Muscle of arm (tissue), 12 donors: Measurements from ENCODE around the gene NECTIN1. TPM values are rescaled to one million over a fixed set of nuclear protein-coding genes. Genes with fewer than 3 reads are reported as not detected.

Experiments
- DNase-seq: peaks from one replicate; pipeline ENCODE4 v3.0.0-alpha.2; 2013
- polyA plus RNA-seq, 12 donors: library from polyadenylated mRNA; unstranded; fragments of 120-200 nt; gene quantifications; one replicate each; pipeline ENCODE4 v1.2.1, GENCODE V29; 2013; ENCODE audit not compliant: insufficient read length in 12 of 12

The NECTIN1 gene
- polyA plus RNA-seq, 12 donors = 18.6 to 64.4 (median 25.1) TPM; not detected in 1

- no peak for DNase-seq
Observed at GRCh38 chr11:119650251-119650650, 78.7 kb downstream of the NECTIN1 start.

GRCh38 chr11:119647254-119647653 is 81.7 kb downstream of the NECTIN1 start:
- no peak for DNase-seq

GRCh38 chr11:119645018-119645417 is 84.0 kb downstream of the NECTIN1 start:
- no peak for DNase-seq

GRCh38 chr11:119644502-119644901 is 84.5 kb downstream of the NECTIN1 start:
- DNase-seq = no peak

GRCh38 chr11:119643876-119644225 is 85.1 kb downstream of the NECTIN1 start:
- DNase-seq = no peak

- DNase-seq = no peak
Observed at GRCh38 chr11:119643212-119643875, 85.7 kb downstream of the NECTIN1 start.

GRCh38 chr11:119641983-119642745 is 86.8 kb downstream of the NECTIN1 start:
- no peak for DNase-seq

- no peak for DNase-seq
Observed at GRCh38 chr11:119640541-119640940, 88.5 kb downstream of the NECTIN1 start.

- no peak for DNase-seq
Observed at GRCh38 chr11:119639642-119640205, 89.3 kb downstream of the NECTIN1 start.

- DNase-seq = no peak
Observed at GRCh38 chr11:119638851-119639250, 90.1 kb downstream of the NECTIN1 start.

GRCh38 chr11:119637481-119637880 is 91.5 kb downstream of the NECTIN1 start:
- DNase-seq = no peak

GRCh38 chr11:119635776-119636175 is 93.2 kb downstream of the NECTIN1 start:
- no peak for DNase-seq

- no peak for DNase-seq
Observed at GRCh38 chr11:119635041-119635740, 93.8 kb downstream of the NECTIN1 start.

GRCh38 chr11:119634301-119634700 is 94.7 kb downstream of the NECTIN1 start:
- no peak for DNase-seq

- DNase-seq = no peak
Observed at GRCh38 chr11:119629834-119630624, 99.0 kb downstream of the NECTIN1 start.

GRCh38 chr11:119629085-119629484 is 99.9 kb downstream of the NECTIN1 start:
- no peak for DNase-seq

- DNase-seq = no peak
Observed at GRCh38 chr11:119627286-119627685, 101.7 kb downstream of the NECTIN1 start.

- peak; percentile 48 for DNase-seq
Observed at GRCh38 chr11:119626871-119627270, 102.1 kb downstream of the NECTIN1 start.

GRCh38 chr11:119626197-119626841 is 102.7 kb downstream of the NECTIN1 start:
- DNase-seq = no peak

- no peak for DNase-seq
Observed at GRCh38 chr11:119625206-119625978, 103.6 kb downstream of the NECTIN1 start.
